ENCODE measurements around the gene ICOSLG.
"Not testable (repeated sequence)": the region's sequence is repeated elsewhere in the genome, so short reads cannot be mapped to it uniquely, and the experiment has no call there.

ICOSLG gene

GRCh38 chr21:44283948-44284347 lies 43.2 kb upstream of the ICOSLG start:
- no peak for DNase-seq (ENCODE audit: extremely low read depth, low read depth)
- H3K4me3 ChIP-seq (replicated peaks; ENCODE audit: low read depth, low read length), result no peak overlapping the region
- TF ChIP-seq CTCF (IDR thresholded peaks at IDR 0.05; ENCODE audit: low read depth, low read length, missing control alignments), result no peak

DNA sequence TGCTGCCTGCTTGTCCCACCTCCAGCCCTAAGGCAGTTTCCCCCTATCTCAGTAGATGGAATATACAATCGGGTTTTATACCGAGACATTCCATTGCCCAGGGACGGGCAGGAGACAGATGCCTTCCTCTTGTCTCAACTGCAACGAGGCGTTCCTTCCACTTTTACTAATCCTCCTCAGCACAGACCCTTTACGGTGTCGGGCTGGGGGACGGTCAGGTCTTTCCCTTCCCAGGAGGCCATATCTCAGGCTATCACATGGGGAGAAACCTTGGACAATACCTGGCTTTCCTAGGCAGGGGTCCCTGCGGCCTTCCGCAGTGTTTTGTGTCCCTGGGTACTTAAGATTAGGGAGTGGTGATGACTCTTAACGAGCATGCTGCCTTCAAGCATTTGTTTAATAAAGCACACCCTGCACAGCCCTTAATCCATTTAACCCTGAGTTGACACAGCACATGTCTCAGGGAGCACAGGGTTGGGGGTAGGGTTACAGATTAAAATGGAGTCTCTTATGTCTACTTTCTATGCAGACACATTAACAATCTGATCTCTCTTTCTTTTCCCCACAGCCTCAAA lies 42.6 kb upstream of the ICOSLG start:
- DNase-seq (ENCODE audit: extremely low read depth, low read depth); H3K4me3 ChIP-seq (replicated peaks; ENCODE audit: low read depth, low read length): not testable (repeated sequence)

DNA sequence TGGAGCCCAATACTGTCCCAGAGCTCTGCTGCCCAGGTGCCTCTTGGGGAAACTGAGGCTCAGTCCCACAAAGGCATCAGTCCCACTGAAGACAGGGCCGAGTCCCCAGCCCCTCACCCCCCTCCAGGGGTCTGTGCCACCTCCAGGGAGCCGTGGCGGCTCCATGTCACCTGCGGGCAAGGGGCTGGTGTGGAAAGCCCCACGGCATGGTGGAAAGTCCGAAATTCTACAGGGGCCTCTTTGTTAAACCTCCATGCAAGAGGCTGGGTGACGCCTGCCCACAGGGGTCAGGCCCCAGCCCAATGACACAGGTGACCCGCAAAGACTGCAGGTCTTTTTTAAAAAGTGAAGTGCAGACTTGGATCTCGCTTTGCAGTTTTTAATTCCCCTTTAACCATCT lies 41.6 kb upstream of the ICOSLG start:
- H3K4me3 ChIP-seq (replicated peaks; ENCODE audit: low read depth, low read length), result no peak overlapping the region
- DNase-seq (ENCODE audit: extremely low read depth, low read depth), result no peak
- no peak for TF ChIP-seq CTCF (IDR thresholded peaks at IDR 0.05; ENCODE audit: low read depth, low read length, missing control alignments)

DNA sequence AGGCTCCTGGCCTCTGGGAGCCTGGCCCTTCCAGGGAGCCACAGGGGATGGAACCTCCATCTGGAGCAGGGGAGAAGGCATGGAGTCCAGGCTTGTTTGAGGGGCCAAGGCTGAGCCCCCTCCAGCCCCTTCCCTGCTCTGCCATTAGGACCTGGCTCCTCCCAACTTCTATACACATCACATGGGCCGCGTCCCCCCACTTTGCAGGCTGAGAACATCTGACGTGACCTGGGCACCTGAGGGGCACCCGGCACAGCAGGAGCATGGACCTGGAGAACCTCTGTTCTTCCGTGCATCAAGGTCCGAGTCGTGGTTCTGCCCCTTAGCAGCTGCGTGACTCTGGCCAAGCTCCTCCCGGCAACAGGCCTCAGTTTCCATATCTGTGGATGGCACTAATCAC lies 41.1 kb upstream of the ICOSLG start:
- TF ChIP-seq CTCF (IDR thresholded peaks at IDR 0.05; ENCODE audit: low read depth, low read length, missing control alignments), result no peak
- no peak for DNase-seq (ENCODE audit: extremely low read depth, low read depth)
- no peak overlapping the region for H3K4me3 ChIP-seq (replicated peaks; ENCODE audit: low read depth, low read length)

DNA sequence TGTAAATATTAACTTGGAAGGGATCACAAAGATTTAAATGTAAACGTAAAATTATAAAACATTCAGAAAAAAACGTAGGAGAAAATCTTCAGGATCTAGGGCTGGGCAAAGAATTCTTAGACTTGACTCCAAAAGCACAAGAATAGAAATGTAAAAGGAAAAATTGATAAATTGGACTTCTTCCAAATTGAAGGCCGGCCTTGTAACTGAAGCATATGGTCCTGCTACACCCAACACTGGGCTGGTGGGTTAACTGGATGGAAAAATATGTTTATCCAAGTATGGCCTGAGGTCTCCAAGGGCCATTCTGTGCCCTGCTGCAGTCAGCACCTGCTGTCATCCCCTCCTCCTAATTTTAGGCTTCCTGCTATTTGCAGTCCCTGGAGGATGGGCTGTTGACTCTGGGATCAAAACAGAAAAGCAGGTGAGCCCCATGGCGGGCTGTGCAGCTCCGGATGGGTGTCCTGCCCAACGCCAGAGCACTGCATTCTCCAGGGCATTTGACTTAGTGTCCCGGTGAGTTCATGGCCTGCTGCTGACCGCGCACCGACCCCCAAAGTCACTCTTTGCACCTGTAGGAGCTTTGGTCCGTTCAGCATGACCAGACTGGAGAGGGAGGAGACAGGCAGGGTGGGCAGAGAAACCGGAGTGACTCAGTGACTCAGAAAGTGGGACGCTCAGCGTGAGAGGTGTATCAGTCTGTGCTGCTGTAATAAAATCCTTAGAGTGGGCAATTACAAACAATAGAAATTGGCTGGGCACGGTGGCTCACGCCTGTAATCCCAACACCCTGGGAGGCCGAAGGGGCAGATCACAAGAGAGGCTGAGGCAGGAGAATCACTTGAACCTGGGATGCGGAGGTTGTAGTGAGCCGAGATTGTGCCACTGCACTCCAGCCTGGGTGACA lies 38.9 kb upstream of the ICOSLG start:
- H3K4me3 ChIP-seq (replicated peaks; ENCODE audit: low read depth, low read length), result no peak overlapping the region
- TF ChIP-seq CTCF (IDR thresholded peaks at IDR 0.05; ENCODE audit: low read depth, low read length, missing control alignments), result no peak
- DNase-seq (ENCODE audit: extremely low read depth, low read depth), result no peak

- no peak for TF ChIP-seq CTCF (IDR thresholded peaks at IDR 0.05; ENCODE audit: low read depth, low read length, missing control alignments)
- no peak for DNase-seq (ENCODE audit: extremely low read depth, low read depth)
- H3K4me3 ChIP-seq (replicated peaks; ENCODE audit: low read depth, low read length), result no peak overlapping the region
Measured at GRCh38 chr21:44275041-44275440, 34.3 kb upstream of the ICOSLG start.

GRCh38 chr21:44273046-44273445 lies 32.3 kb upstream of the ICOSLG start:
- no peak for DNase-seq (ENCODE audit: extremely low read depth, low read depth)
- no peak overlapping the region for H3K4me3 ChIP-seq (replicated peaks; ENCODE audit: low read depth, low read length)
- TF ChIP-seq CTCF (IDR thresholded peaks at IDR 0.05; ENCODE audit: low read depth, low read length, missing control alignments), result no peak
